PC-3 (cell line): Measurements from ENCODE around the gene CERS6.

ENCODE experiments used
- CTCF ChIP-seq: fragments of 300-600 bp; sonication (generic); conservative IDR thresholded peaks from 2 replicates; pipeline ENCODE4 v1.5.1; 2017; ENCODE audit warnings: antibody characterized with exemption, low read depth, mild to moderate bottlenecking, low read length
- EZH2 ChIP-seq: fragments of 300-600 bp; sonication (generic); IDR thresholded peaks from one replicate; pipeline ENCODE4 v1.6.1; 2017; ENCODE audit warnings: antibody characterized with exemption, mild to moderate bottlenecking, low read length; ENCODE audit not compliant: unreplicated experiment
- EZH2phosphoT487 ChIP-seq: fragments of 300-600 bp; sonication (generic); IDR thresholded peaks from 2 replicates; pipeline ENCODE4 v1.6.1; 2018; ENCODE audit warnings: mild to moderate bottlenecking, antibody characterized with exemption, low read length, borderline replicate concordance

- TF ChIP-seq CTCF (no peak), EZH2phosphoT487 (no peak), EZH2 (no peak)
Observed at GRCh38 chr2:168467729-168468128, 11.7 kb downstream of the CERS6 start.
